Tibial nerve (tissue), 4 donors: Measurements from ENCODE around the gene TRAPPC2L.

ENCODE experiments used
- CTCF ChIP-seq, 5 experiments: fragments of 200-600 bp in 3 of 5; fragments of 450-650 bp in 2 of 5; sonication (generic) in 3 of 5; IDR thresholded peaks; one replicate each; pipeline ENCODE4 v1.5.1; 2016 to 2019; ENCODE audit warnings: antibody characterized with exemption in 5 of 5, mild to moderate bottlenecking in 3 of 5, moderate library complexity in 2 of 5
- EP300 ChIP-seq, 2 donors: sonication (generic); formaldehyde crosslinking; IDR thresholded peaks; one replicate each; pipeline ENCODE4 v1.6.1; 2017; ENCODE audit warnings: antibody characterized with exemption in 2 of 2, mild to moderate bottlenecking in 1 of 2
- POLR2A ChIP-seq, 2 donors: fragments of 450-650 bp; IDR thresholded peaks; one replicate each; pipeline ENCODE4 v1.6.1; 2017; ENCODE audit warnings: antibody characterized with exemption in 2 of 2, mild to moderate bottlenecking in 2 of 2, moderate library complexity in 2 of 2

GRCh38 chr16:88851616-88852015 is 5.3 kb upstream of the TRAPPC2L start:
- no peak for TF ChIP-seq CTCF (IDR thresholded peaks at IDR 0.05)
- TF ChIP-seq POLR2A (IDR thresholded peaks at IDR 0.05) = no peak
- TF ChIP-seq EP300 (IDR thresholded peaks at IDR 0.05) = no peak
